ENCODE measurements around the gene KAZN. TPM values are rescaled to one million over a fixed set of nuclear protein-coding genes. Genes with fewer than 3 reads are reported as not detected.

The KAZN gene
- total and polyA plus RNA-seq, 2 of the 8 experiments (the other 6 are each of a cell fraction or from before 2014, with no cell fraction given) = 3.7 to 11.8 TPM

DNA sequence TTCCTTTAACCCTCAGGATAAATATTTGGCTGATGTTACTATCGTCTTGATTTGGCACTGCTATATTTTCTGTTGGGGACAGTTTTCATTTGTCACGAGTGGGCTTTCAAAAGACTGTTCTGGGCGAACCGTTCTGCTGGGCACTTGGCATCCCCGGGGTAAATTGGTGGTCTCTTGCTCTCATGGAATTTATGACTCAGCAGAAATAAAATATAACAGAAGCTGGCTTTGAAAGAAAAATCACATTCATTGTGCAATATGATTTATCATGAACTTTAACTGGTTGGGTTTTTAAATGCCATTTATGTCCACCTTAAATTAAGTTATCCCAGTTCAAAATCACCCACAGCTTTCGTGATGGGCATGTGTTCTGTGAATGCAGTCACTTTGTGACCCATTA is 147.3 kb downstream of the KAZN start:
- no peaks in the 10 kb centered on the region for H3K79me2 ChIP-seq (ENCODE audit: control insufficient read depth in 1 of 2, insufficient read depth in 2 of 2, low read length in 2 of 2)
- H4K8ac ChIP-seq (ENCODE audit: extremely low read depth, insufficient read depth, low read length) = no peak overlapping the region
- H3K4me1 ChIP-seq (replicated peaks in 1 of 4; ENCODE audit: control insufficient read depth in 3 of 4, insufficient read depth in 4 of 4, low read length in 3 of 4) = peaks cover 11 to 16% (median 14%) of the 10 kb centered on the region in 4 experiments; a peak in 5 of 7 replicates
- CTCF ChIA-PET (ENCODE audit: partially characterized antibody) = interaction anchor here (1.4 to 2.7 kb wide), 2 partner anchors 21 to 42 kb away, joined by 4 to 6 read pairs; no protein-coding TSS in a partner anchor
- no peak overlapping the region for H3K4me3 ChIP-seq (ENCODE audit: extremely low read depth in 1 of 4, insufficient read depth in 2 of 4, low read depth in 3 of 4, low read length in 4 of 4)
- POLR2A ChIA-PET (ENCODE audit: partially characterized antibody) = no interaction called here
- no peak overlapping the region for H3K18ac ChIP-seq (ENCODE audit: extremely low read depth, low read length)
- no peaks in the 10 kb centered on the region for H4K20me1 ChIP-seq (replicated peaks in 1 of 2; ENCODE audit: control insufficient read depth in 1 of 2, insufficient read depth in 2 of 2, low read length in 2 of 2)
- no peak overlapping the region for H3K14ac ChIP-seq (ENCODE audit: insufficient read length)
- H3K4me2 ChIP-seq (ENCODE audit: insufficient read depth in 1 of 2, low read depth in 2 of 2, low read length in 2 of 2) = no peak overlapping the region
- H2AFZ ChIP-seq (ENCODE audit: low read length) = no peak overlapping the region
- no peak overlapping the region for H2BK12ac ChIP-seq (ENCODE audit: low read depth, low read length)
- 92% methylated on average over 6 of the region's 6 CpGs; no CpG with 5 or more reads in 1 of the 2 experiments for WGBS, 2 experiments (ENCODE audit: extremely low coverage in 1 of 2, insufficient coverage in 1 of 2, insufficient read length in 1 of 2, insufficient replicate concordance in 2 of 2, low coverage in 1 of 2, low lambda C conversion rate in 2 of 2, missing lambda C conversion rate in 1 of 2)
- no peak overlapping the region for H2BK20ac ChIP-seq (ENCODE audit: low read length)
- no peak overlapping the region for H3K56ac ChIP-seq (replicated peaks; ENCODE audit: insufficient read length, low read depth, low read length)
- FAIRE-seq = no peak
- no peaks in the 10 kb centered on the region; the same call in 1 of the 2 replicates for H3K23me2 ChIP-seq (ENCODE audit: low read depth, low read length)
- no peak overlapping the region for H3K4ac ChIP-seq (replicated peaks; ENCODE audit: insufficient read length, low read depth, low read length)
- H3K23ac ChIP-seq (ENCODE audit: insufficient read length) = no peak overlapping the region
- H3K27ac ChIP-seq (ENCODE audit: low read depth, low read length) = no peak overlapping the region
- no peaks in the 10 kb centered on the region for H3K9me3 ChIP-seq (ENCODE audit: insufficient read depth in 2 of 2, low read depth in 1 of 2, low read length in 1 of 2)
- H3K27me3 ChIP-seq (replicated peaks in 1 of 4; ENCODE audit: control insufficient read depth in 3 of 4, extremely low read depth in 1 of 4, insufficient read depth in 3 of 4, low read length in 3 of 4) = no peaks in the 10 kb centered on the region
- no peaks in the 10 kb centered on the region for H3K36me3 ChIP-seq (ENCODE audit: control insufficient read depth in 2 of 4, insufficient read depth in 4 of 4, low read length in 3 of 4)
- H4K91ac ChIP-seq (replicated peaks; ENCODE audit: insufficient read length, low read length) = no peak overlapping the region
- H2BK5ac ChIP-seq (ENCODE audit: low read depth, low read length) = no peak overlapping the region
- no peak overlapping the region for H2BK15ac ChIP-seq (ENCODE audit: low read length)
- H3K79me1 ChIP-seq (ENCODE audit: low read depth, low read length) = no peaks in the 10 kb centered on the region
- H2AK5ac ChIP-seq (ENCODE audit: low read depth, low read length) = 0 out of 2 replicates have a peak overlapping the region, but pooled peaks have one; percentile 68
- no peak overlapping the region for H2BK120ac ChIP-seq (replicated peaks; ENCODE audit: low read depth, low read length)
- H4K5ac ChIP-seq (ENCODE audit: insufficient read length, low read depth, low read length) = no peak overlapping the region
- DNase-seq (ENCODE audit: low read depth in 1 of 2, low spot score in 2 of 2) = no peak
- no peak overlapping the region for H3K9ac ChIP-seq (replicated peaks in 1 of 4; ENCODE audit: extremely low read depth in 1 of 4, low read depth in 3 of 4, low read length in 3 of 4)
- no peak for TF ChIP-seq SRF (IDR thresholded peaks at IDR 0.05; ENCODE audit: low read depth, low read length)
- no peak for TF ChIP-seq JUND (IDR thresholded peaks at IDR 0.05; ENCODE audit: low read length)
- no peak for TF ChIP-seq TCF12 (IDR thresholded peaks at IDR 0.05; ENCODE audit: low read depth, low read length)
- TF ChIP-seq SP2 (IDR thresholded peaks at IDR 0.05; ENCODE audit: low read length) = no peak
- TF ChIP-seq CEBPB (IDR thresholded peaks at IDR 0.05; ENCODE audit: low read depth, low read length) = no peak
- peak; percentile 44; the same call in 1 of the 2 replicates for TF ChIP-seq BACH1 (IDR thresholded peaks at IDR 0.05; ENCODE audit: low read length)
